K562 treated with DMSO at 1 percent for 12 hours (cell line): Measurements from ENCODE around the gene RACK1. TPM values are rescaled to one million over a fixed set of nuclear protein-coding genes. Genes with fewer than 3 reads are reported as not detected.

ENCODE experiments used
- total RNA-seq: library from RNA; unstranded; fragments of 300-600 nt; gene quantifications from 2 replicates; pipeline ENCODE4 v1.2.3, GENCODE V29; 2022; ENCODE audit not compliant: insufficient read depth

RACK1 gene
- 6,514 and 7,340 TPM in 2 replicates for total RNA-seq

GRCh38 chr5:181243564-181244343 lies at the start of gene RACK1:
Gene RACK1 (minus strand): TSS chr5:181243906. CDS start chr5:181243800, 106 bp downstream.

GRCh38 chr5:181260720-181261319 lies 17.1 kb upstream of the RACK1 start, which contains the start of gene TRIM52:
Gene TRIM52 (minus strand): TSS chr5:181261143. CDS start chr5:181260813, 330 bp downstream.

GRCh38 chr5:181223058-181223728 lies 20.5 kb downstream of the RACK1 start, which contains the start of gene TRIM41:
Gene TRIM41 (plus strand): TSS chr5:181223281. CDS start chr5:181224000, 719 bp downstream.

GRCh38 chr5:181204826-181205760 lies 38.6 kb downstream of the RACK1 start, which contains the start of gene TRIM7:
Gene TRIM7 (minus strand): TSS chr5:181205196. CDS start chr5:181205110, 86 bp downstream.

Other genes with a start within 250 kb of the RACK1 start
- 17.9 and 40.8 TPM in 2 replicates for gene BTNL9, start 203.6 kb downstream of the RACK1 start, total RNA-seq
- gene OR2V1, start 112.7 kb downstream of the RACK1 start, total RNA-seq: not detected in 2 replicates
- gene OR2V2, start 96.3 kb downstream of the RACK1 start, total RNA-seq: not detected in 2 replicates
- gene TRIM7, start 38.7 kb downstream of the RACK1 start, total RNA-seq: 6.0 and 6.8 TPM in 2 replicates
- 18.9 and 20.7 TPM in 2 replicates for gene TRIM41, start 20.6 kb downstream of the RACK1 start, total RNA-seq
- 5.1 and 15.1 TPM in 2 replicates for gene TRIM52, start 17.2 kb upstream of the RACK1 start, total RNA-seq
- gene OR4F3, start 123.4 kb upstream of the RACK1 start, total RNA-seq: not detected in 2 replicates